ENCODE results near the gene GRIP1. TPM values are rescaled to one million over a fixed set of nuclear protein-coding genes. Genes with fewer than 3 reads are reported as not detected.

GRIP1 gene
- total and polyA plus RNA-seq, 2 of the 4 experiments (the other 2 are of a cell fraction) = under 0.01 to 0.07 TPM

DNA sequence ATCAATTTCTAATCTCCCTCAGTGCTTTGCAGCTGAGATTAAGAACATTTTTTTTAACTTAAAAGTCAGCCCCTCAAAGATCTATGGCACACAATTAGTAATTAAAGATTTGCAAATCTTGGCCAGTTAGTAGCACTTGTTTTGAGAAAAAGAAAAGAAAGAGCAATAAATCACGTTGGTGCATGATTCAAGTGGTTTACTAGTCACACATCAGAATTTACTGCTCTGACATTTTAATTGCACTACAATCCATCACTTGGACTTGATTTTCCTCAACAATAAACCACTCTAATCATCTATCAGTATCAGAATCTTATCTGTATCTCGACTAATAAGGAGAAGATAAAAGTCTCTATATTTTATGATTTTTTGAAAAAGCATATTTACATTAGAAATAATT, 222.3 kb downstream of the GRIP1 start:
- Histone ChIP-seq H2AFZ (replicated peaks; ENCODE audit: low read length, poor library complexity) (no peak overlapping the region), H3K9ac (ENCODE audit: low read depth, low read length) (no peak overlapping the region), H2AK5ac (ENCODE audit: low read depth, low read length) (no peak overlapping the region), H3K36me3 (ENCODE audit: control insufficient read depth, insufficient read depth, low read length) (no peaks in the 10 kb centered on the region), H2BK5ac (ENCODE audit: low read depth, low read length, poor library complexity, severe bottlenecking) (no peak overlapping the region), H3K4me2 (ENCODE audit: low read depth, low read length) (no peak overlapping the region), H2BK120ac (ENCODE audit: low read depth, low read length) (no peak overlapping the region), H4K5ac (ENCODE audit: low read depth, low read length) (no peak overlapping the region), H2BK15ac (ENCODE audit: low read depth, low read length) (no peak overlapping the region), H3K9me3 (ENCODE audit: control insufficient read depth, insufficient read depth, low read length) (no peaks in the 10 kb centered on the region), H3K4me3 (ENCODE audit: insufficient read depth, low read depth, low read length) (no peak overlapping the region), H2BK20ac (ENCODE audit: low read depth, low read length) (no peak overlapping the region), H3K56ac (ENCODE audit: extremely low read depth, insufficient read depth, low read length) (no peak overlapping the region), H4K8ac (ENCODE audit: low read depth in 2 of 2, low read length in 2 of 2) (no peak overlapping the region), H4K91ac (ENCODE audit: insufficient read depth, low read depth, low read length) (no peak overlapping the region), H4K20me1 (ENCODE audit: insufficient read depth, low read length) (no peaks in the 10 kb centered on the region), H3K23ac (ENCODE audit: low read depth, low read length) (no peak overlapping the region), H3K4me1 (ENCODE audit: control insufficient read depth, insufficient read depth, low read length) (no peaks in the 10 kb centered on the region), H3K18ac (ENCODE audit: low read depth, low read length) (no peak overlapping the region), H3K79me1 (ENCODE audit: low read depth in 1 of 2, low read length in 2 of 2) (no peaks in the 10 kb centered on the region), H3K27ac (ENCODE audit: insufficient read depth, low read length) (no peak overlapping the region), H2AK9ac (replicated peaks; ENCODE audit: low read depth, low read length, poor library complexity) (no peak overlapping the region), H3K14ac (replicated peaks; ENCODE audit: low read depth, low read length) (no peak overlapping the region), H3K4ac (ENCODE audit: low read depth, low read length) (no peak overlapping the region), H3K9me1 (ENCODE audit: insufficient read depth, low read length) (no peaks in the 10 kb centered on the region), H3K27me3 (ENCODE audit: control insufficient read depth, insufficient read depth, low read length) (peaks cover 3% of the 10 kb centered on the region)
- DNase-seq = no peak
- dilution Hi-C loops (cut with HindIII; ENCODE audit: low sequenced_read_pairs, unreplicated experiment) (no loop called here), in situ Hi-C loops (cut with MboI; ENCODE audit: low sequenced_read_pairs) (no loop called here), intact Hi-C loops (cut with micrococcal nuclease) (no loop called here)
- TF ChIP-seq MAFK (IDR thresholded peaks at IDR 0.05; ENCODE audit: low read depth, low read length) = no peak
- no peak for TF ChIP-seq RAD21 (IDR thresholded peaks at IDR 0.05; ENCODE audit: low read length)
- no peak for TF ChIP-seq FOS (IDR thresholded peaks at IDR 0.05; ENCODE audit: low read depth, low read length)
- TF ChIP-seq CEBPB (IDR thresholded peaks at IDR 0.05; ENCODE audit: low read depth, low read length) = no peak
- TF ChIP-seq MXI1 (IDR thresholded peaks at IDR 0.05; ENCODE audit: borderline replicate concordance, low read depth, low read length) = no peak
- TF ChIP-seq SMC3 (IDR thresholded peaks at IDR 0.05; ENCODE audit: low read depth, low read length) = no peak
- no peak for TF ChIP-seq NFE2L2 (IDR thresholded peaks at IDR 0.05; ENCODE audit: low read depth, low read length)
- no peak for TF ChIP-seq RCOR1 (IDR thresholded peaks at IDR 0.05; ENCODE audit: insufficient replicate concordance, low read length)
- TF ChIP-seq CHD1 (IDR thresholded peaks at IDR 0.05; ENCODE audit: low read depth, low read length) = no peak
- TF ChIP-seq MAZ (IDR thresholded peaks at IDR 0.05; ENCODE audit: borderline replicate concordance, low read depth, low read length) = no peak
- no peak for TF ChIP-seq RFX5 (IDR thresholded peaks at IDR 0.05; ENCODE audit: low read depth, low read length)
- TF ChIP-seq, protein P1, sequence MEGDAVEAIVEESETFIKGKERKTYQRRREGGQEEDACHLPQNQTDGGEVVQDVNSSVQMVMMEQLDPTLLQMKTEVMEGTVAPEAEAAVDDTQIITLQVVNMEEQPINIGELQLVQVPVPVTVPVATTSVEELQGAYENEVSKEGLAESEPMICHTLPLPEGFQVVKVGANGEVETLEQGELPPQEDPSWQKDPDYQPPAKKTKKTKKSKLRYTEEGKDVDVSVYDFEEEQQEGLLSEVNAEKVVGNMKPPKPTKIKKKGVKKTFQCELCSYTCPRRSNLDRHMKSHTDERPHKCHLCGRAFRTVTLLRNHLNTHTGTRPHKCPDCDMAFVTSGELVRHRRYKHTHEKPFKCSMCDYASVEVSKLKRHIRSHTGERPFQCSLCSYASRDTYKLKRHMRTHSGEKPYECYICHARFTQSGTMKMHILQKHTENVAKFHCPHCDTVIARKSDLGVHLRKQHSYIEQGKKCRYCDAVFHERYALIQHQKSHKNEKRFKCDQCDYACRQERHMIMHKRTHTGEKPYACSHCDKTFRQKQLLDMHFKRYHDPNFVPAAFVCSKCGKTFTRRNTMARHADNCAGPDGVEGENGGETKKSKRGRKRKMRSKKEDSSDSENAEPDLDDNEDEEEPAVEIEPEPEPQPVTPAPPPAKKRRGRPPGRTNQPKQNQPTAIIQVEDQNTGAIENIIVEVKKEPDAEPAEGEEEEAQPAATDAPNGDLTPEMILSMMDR (conservative IDR thresholded peaks at IDR 0.05; ENCODE audit: low read depth, low read length) = no peak
- TF ChIP-seq POLR2A (IDR thresholded peaks at IDR 0.05; ENCODE audit: low read depth, low read length) = no peak
- TF ChIP-seq, protein P2, sequence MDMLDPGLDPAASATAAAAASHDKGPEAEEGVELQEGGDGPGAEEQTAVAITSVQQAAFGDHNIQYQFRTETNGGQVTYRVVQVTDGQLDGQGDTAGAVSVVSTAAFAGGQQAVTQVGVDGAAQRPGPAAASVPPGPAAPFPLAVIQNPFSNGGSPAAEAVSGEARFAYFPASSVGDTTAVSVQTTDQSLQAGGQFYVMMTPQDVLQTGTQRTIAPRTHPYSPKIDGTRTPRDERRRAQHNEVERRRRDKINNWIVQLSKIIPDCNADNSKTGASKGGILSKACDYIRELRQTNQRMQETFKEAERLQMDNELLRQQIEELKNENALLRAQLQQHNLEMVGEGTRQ (IDR thresholded peaks at IDR 0.05; ENCODE audit: low read depth, low read length) = no peak
- no peak for TF ChIP-seq BHLHE40 (IDR thresholded peaks at IDR 0.05; ENCODE audit: low read depth, low read length)
- TF ChIP-seq, protein P3, sequence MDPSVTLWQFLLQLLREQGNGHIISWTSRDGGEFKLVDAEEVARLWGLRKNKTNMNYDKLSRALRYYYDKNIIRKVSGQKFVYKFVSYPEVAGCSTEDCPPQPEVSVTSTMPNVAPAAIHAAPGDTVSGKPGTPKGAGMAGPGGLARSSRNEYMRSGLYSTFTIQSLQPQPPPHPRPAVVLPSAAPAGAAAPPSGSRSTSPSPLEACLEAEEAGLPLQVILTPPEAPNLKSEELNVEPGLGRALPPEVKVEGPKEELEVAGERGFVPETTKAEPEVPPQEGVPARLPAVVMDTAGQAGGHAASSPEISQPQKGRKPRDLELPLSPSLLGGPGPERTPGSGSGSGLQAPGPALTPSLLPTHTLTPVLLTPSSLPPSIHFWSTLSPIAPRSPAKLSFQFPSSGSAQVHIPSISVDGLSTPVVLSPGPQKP (IDR thresholded peaks at IDR 0.05; ENCODE audit: borderline replicate concordance, low read depth, low read length) = no peak
- ChIA-PET CTCF (no interaction called here), POLR2A (ENCODE audit: unreplicated experiment) (interaction anchor here (0.7 kb wide), 1 partner anchor 13 kb away, joined by 3 read pairs; no protein-coding TSS in a partner anchor)
- ATAC-seq (ENCODE audit: low read depth) = no peak
- no CpG with 5 or more reads among the region's 2 CpGs for WGBS, 2 experiments (ENCODE audit: extremely low coverage in 2 of 2, insufficient read length in 1 of 2)
- no TSS peak for BruUV-seq (replicated peaks)
